ENCODE measurements around the gene RNASET2.

RNASET2 gene

GRCh38 chr6:166932116-166932515, 24.2 kb downstream of the RNASET2 start:
- Histone ChIP-seq H3K4me1 (ENCODE audit: insufficient read depth, low read length) (no peaks in the 10 kb centered on the region), H3K9me3 (ENCODE audit: control insufficient read depth, insufficient read depth, low read length) (no peaks in the 10 kb centered on the region), H3K9ac (ENCODE audit: low read depth, low read length) (no peak overlapping the region), H3K36me3 (ENCODE audit: insufficient read depth, low read length) (no peaks in the 10 kb centered on the region; the same call in none of the 2 replicates)

GRCh38 chr6:166931426-166931970, 24.9 kb downstream of the RNASET2 start:
- Histone ChIP-seq H3K36me3 (ENCODE audit: insufficient read depth, low read length) (no peaks in the 10 kb centered on the region; the same call in 1 of the 2 replicates), H3K9ac (ENCODE audit: low read depth, low read length) (no peak overlapping the region), H3K9me3 (ENCODE audit: control insufficient read depth, insufficient read depth, low read length) (no peaks in the 10 kb centered on the region), H3K4me1 (ENCODE audit: insufficient read depth, low read length) (no peaks in the 10 kb centered on the region)

- Histone ChIP-seq H3K36me3 (ENCODE audit: insufficient read depth, low read length) (no peaks in the 10 kb centered on the region; the same call in 1 of the 2 replicates), H3K9ac (ENCODE audit: low read depth, low read length) (no peak overlapping the region), H3K4me1 (ENCODE audit: insufficient read depth, low read length) (no peaks in the 10 kb centered on the region), H3K9me3 (ENCODE audit: control insufficient read depth, insufficient read depth, low read length) (no peaks in the 10 kb centered on the region)
Measured at GRCh38 chr6:166930354-166930891, 25.9 kb downstream of the RNASET2 start.

- no peaks in the 10 kb centered on the region for H3K4me1 ChIP-seq (ENCODE audit: insufficient read depth, low read length)
- H3K9ac ChIP-seq (ENCODE audit: low read depth, low read length) = no peak overlapping the region
- no peaks in the 10 kb centered on the region for H3K9me3 ChIP-seq (ENCODE audit: control insufficient read depth, insufficient read depth, low read length)
- H3K36me3 ChIP-seq (ENCODE audit: insufficient read depth, low read length) = no peaks in the 10 kb centered on the region; the same call in 1 of the 2 replicates
Measured at GRCh38 chr6:166929542-166930189, 26.7 kb downstream of the RNASET2 start.

GRCh38 chr6:166928644-166929541, 27.5 kb downstream of the RNASET2 start:
- no peaks in the 10 kb centered on the region; the same call in 1 of the 2 replicates for H3K36me3 ChIP-seq (ENCODE audit: insufficient read depth, low read length)

GRCh38 chr6:166927935-166928643, 28.3 kb downstream of the RNASET2 start:
- H3K36me3 ChIP-seq (ENCODE audit: insufficient read depth, low read length) = no peaks in the 10 kb centered on the region; the same call in 1 of the 2 replicates
- H3K9ac ChIP-seq (ENCODE audit: low read depth, low read length) = no peak overlapping the region
- H3K9me3 ChIP-seq (ENCODE audit: control insufficient read depth, insufficient read depth, low read length) = no peaks in the 10 kb centered on the region
- H3K4me1 ChIP-seq (ENCODE audit: insufficient read depth, low read length) = no peaks in the 10 kb centered on the region

More at GRCh38 chr6:166928644-166929541, 27.5 kb downstream of the RNASET2 start:
- H3K4me1 ChIP-seq (ENCODE audit: insufficient read depth, low read length) = no peaks in the 10 kb centered on the region
- no peak overlapping the region for H3K9ac ChIP-seq (ENCODE audit: low read depth, low read length)
- H3K9me3 ChIP-seq (ENCODE audit: control insufficient read depth, insufficient read depth, low read length) = no peaks in the 10 kb centered on the region

GRCh38 chr6:166927240-166927934, 29.0 kb downstream of the RNASET2 start:
- H3K4me1 ChIP-seq (ENCODE audit: insufficient read depth, low read length) = no peaks in the 10 kb centered on the region
- no peaks in the 10 kb centered on the region for H3K36me3 ChIP-seq (ENCODE audit: insufficient read depth, low read length)
- no peaks in the 10 kb centered on the region for H3K9me3 ChIP-seq (ENCODE audit: control insufficient read depth, insufficient read depth, low read length)
- H3K9ac ChIP-seq (ENCODE audit: low read depth, low read length) = no peak overlapping the region

GRCh38 chr6:166926748-166927147, 29.6 kb downstream of the RNASET2 start:
- no peaks in the 10 kb centered on the region for H3K9me3 ChIP-seq (ENCODE audit: control insufficient read depth, insufficient read depth, low read length)

GRCh38 chr6:166925141-166925996, 31.0 kb downstream of the RNASET2 start:
- no peaks in the 10 kb centered on the region for H3K36me3 ChIP-seq (ENCODE audit: insufficient read depth, low read length)
- H3K9me3 ChIP-seq (ENCODE audit: control insufficient read depth, insufficient read depth, low read length) = no peaks in the 10 kb centered on the region
- H3K9ac ChIP-seq (ENCODE audit: low read depth, low read length) = no peak overlapping the region
- H3K4me1 ChIP-seq (ENCODE audit: insufficient read depth, low read length) = no peaks in the 10 kb centered on the region

More at GRCh38 chr6:166926748-166927147, 29.6 kb downstream of the RNASET2 start:
- no peaks in the 10 kb centered on the region for H3K36me3 ChIP-seq (ENCODE audit: insufficient read depth, low read length)
- no peaks in the 10 kb centered on the region for H3K4me1 ChIP-seq (ENCODE audit: insufficient read depth, low read length)
- no peak overlapping the region for H3K9ac ChIP-seq (ENCODE audit: low read depth, low read length)

- H3K9me3 ChIP-seq (ENCODE audit: control insufficient read depth, insufficient read depth, low read length) = no peaks in the 10 kb centered on the region
- H3K4me1 ChIP-seq (ENCODE audit: insufficient read depth, low read length) = no peaks in the 10 kb centered on the region
- H3K36me3 ChIP-seq (ENCODE audit: insufficient read depth, low read length) = no peaks in the 10 kb centered on the region
- no peak overlapping the region for H3K9ac ChIP-seq (ENCODE audit: low read depth, low read length)
Measured at GRCh38 chr6:166924531-166924930, 31.8 kb downstream of the RNASET2 start.

- Histone ChIP-seq H3K9me3 (ENCODE audit: control insufficient read depth, insufficient read depth, low read length) (no peaks in the 10 kb centered on the region; the same call in 1 of the 2 replicates), H3K9ac (ENCODE audit: low read depth, low read length) (no peak overlapping the region), H3K4me1 (ENCODE audit: insufficient read depth, low read length) (no peaks in the 10 kb centered on the region), H3K36me3 (ENCODE audit: insufficient read depth, low read length) (no peaks in the 10 kb centered on the region)
Measured at GRCh38 chr6:166922937-166923336, 33.4 kb downstream of the RNASET2 start.

GRCh38 chr6:166921570-166921969, 34.8 kb downstream of the RNASET2 start:
- Histone ChIP-seq H3K9ac (ENCODE audit: low read depth, low read length) (no peak overlapping the region), H3K4me1 (ENCODE audit: insufficient read depth, low read length) (no peaks in the 10 kb centered on the region), H3K36me3 (ENCODE audit: insufficient read depth, low read length) (no peaks in the 10 kb centered on the region), H3K9me3 (ENCODE audit: control insufficient read depth, insufficient read depth, low read length) (no peaks in the 10 kb centered on the region; the same call in 1 of the 2 replicates)

GRCh38 chr6:166916824-166917223, 39.5 kb downstream of the RNASET2 start:
- no peaks in the 10 kb centered on the region; the same call in 1 of the 2 replicates for H3K9me3 ChIP-seq (ENCODE audit: control insufficient read depth, insufficient read depth, low read length)
- H3K9ac ChIP-seq (ENCODE audit: low read depth, low read length) = no peak overlapping the region
- H3K4me1 ChIP-seq (ENCODE audit: insufficient read depth, low read length) = no peaks in the 10 kb centered on the region
- H3K36me3 ChIP-seq (ENCODE audit: insufficient read depth, low read length) = no peaks in the 10 kb centered on the region
